ENCODE data around the gene KHK. TPM values are rescaled to one million over a fixed set of nuclear protein-coding genes. Genes with fewer than 3 reads are reported as not detected.

Gene KHK
- total and polyA plus RNA-seq, 2 of the 8 experiments (the other 6 are each of a cell fraction or from before 2014, with no cell fraction given) = 11.0 to 17.7 TPM

DNA sequence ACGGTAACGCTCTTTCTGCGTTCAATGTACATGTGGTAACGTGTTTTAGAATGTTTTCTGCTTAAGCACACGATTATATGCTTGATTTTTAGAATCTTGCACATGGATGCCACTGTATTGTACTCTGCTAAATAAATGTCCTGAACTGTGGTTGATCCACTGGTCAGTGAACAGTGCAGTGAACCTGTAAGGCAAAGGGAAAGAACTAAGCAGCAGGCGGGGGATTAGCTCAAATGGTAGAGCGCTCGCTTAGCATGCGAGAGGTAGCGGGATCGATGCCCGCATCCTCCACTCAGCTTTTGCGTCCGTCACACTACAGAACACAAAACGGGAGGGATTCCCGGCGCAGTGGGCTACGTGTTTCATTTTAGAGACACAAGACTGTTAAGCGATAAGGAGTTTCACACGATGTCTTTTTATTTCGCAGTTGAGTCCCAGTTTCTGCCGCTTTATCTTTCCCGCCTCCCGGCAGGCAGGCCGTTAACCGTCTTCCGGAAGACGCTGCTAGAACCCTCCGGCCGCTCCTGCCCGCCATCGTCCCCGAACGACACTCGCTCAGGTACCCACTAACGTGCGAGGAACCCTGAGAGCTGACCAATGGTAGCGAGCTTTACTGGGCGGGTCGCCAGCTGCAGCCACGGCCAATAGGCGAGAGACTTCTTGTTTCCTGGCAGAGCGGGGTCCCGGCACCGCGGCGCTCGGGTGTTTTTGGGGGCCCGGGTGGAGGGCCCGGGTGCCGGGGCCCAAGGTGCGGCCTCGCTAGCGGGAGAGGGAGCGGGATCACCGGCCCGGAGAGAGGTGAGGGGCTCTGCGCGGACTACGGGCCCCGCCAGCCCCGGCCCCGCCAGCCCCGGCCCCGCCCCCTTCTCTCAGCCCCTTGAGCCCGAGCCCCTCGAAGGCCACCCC lies 35.3 kb upstream of the KHK start, which contains the start of gene AGBL5:
Gene AGBL5 (plus strand): TSS at position 673 of the 906 bp plus-strand sequence. CDS start 1,291 bp downstream, outside the sequence.
- peak within 1 kb of the TSS; percentile 72 to 97 for H3K4me2 ChIP-seq (ENCODE audit: insufficient read depth in 1 of 2, low read depth in 2 of 2, low read length in 2 of 2)
- H3K9ac ChIP-seq (replicated peaks in 1 of 4; ENCODE audit: extremely low read depth in 1 of 4, low read depth in 3 of 4, low read length in 3 of 4) = peak within 1 kb of the TSS; percentile 60 to 73 (median 64)
- no peaks in the 10 kb centered on the region for H3K9me3 ChIP-seq (ENCODE audit: insufficient read depth in 2 of 2, low read depth in 1 of 2, low read length in 1 of 2)
- ChIA-PET POLR2A (ENCODE audit: partially characterized antibody) (interaction anchor here (0.9 to 19.3 kb wide), 20 partner anchors 13 to 306 kb away, joined by 3 to 441 read pairs (median 4); partner anchors contain the start of genes EMILIN1, OST4 and TMEM214), CTCF (ENCODE audit: partially characterized antibody) (interaction anchor here (0.7 to 18.3 kb wide), 14 partner anchors 13 to 205 kb away, joined by 3 to 160 read pairs (median 4); partner anchors contain the start of genes EMILIN1, KHK and OST4)
- peaks cover 13% of the 10 kb centered on the region for H3K23me2 ChIP-seq (ENCODE audit: low read depth, low read length)
- H3K14ac ChIP-seq (ENCODE audit: insufficient read length) = no peak within 1 kb of the TSS
- H2BK20ac ChIP-seq (ENCODE audit: low read length) = no peak within 1 kb of the TSS
- H3K27ac ChIP-seq (ENCODE audit: low read depth, low read length) = peak within 1 kb of the TSS; percentile 77
- peak within 1 kb of the TSS; percentile 73; the same call in 1 of the 2 replicates for H2AFZ ChIP-seq (ENCODE audit: low read length)
- H4K91ac ChIP-seq (replicated peaks; ENCODE audit: insufficient read length, low read length) = peak within 1 kb of the TSS; percentile 76
- no peak within 1 kb of the TSS for H3K23ac ChIP-seq (ENCODE audit: insufficient read length)
- H3K79me1 ChIP-seq (ENCODE audit: low read depth, low read length) = no peaks in the 10 kb centered on the region
- peak within 1 kb of the TSS; percentile 70 for H4K5ac ChIP-seq (ENCODE audit: insufficient read length, low read depth, low read length)
- H3K79me2 ChIP-seq (ENCODE audit: control insufficient read depth in 1 of 2, insufficient read depth in 2 of 2, low read length in 2 of 2) = no peaks in the 10 kb centered on the region
- peak within 1 kb of the TSS; percentile 75 for H4K8ac ChIP-seq (ENCODE audit: extremely low read depth, insufficient read depth, low read length)
- H3K4ac ChIP-seq (replicated peaks; ENCODE audit: insufficient read length, low read depth, low read length) = peak within 1 kb of the TSS; percentile 45
- no peaks in the 10 kb centered on the region; a peak in 4 of 7 replicates for H3K4me1 ChIP-seq (replicated peaks in 1 of 4; ENCODE audit: control insufficient read depth in 3 of 4, insufficient read depth in 4 of 4, low read length in 3 of 4)
- peak; percentile 68 for FAIRE-seq
- no peak within 1 kb of the TSS; the same call in 1 of the 2 replicates for H3K18ac ChIP-seq (ENCODE audit: extremely low read depth, low read length)
- peak within 1 kb of the TSS; percentile 78 for H3K56ac ChIP-seq (replicated peaks; ENCODE audit: insufficient read length, low read depth, low read length)
- H3K27me3 ChIP-seq (replicated peaks in 1 of 4; ENCODE audit: control insufficient read depth in 3 of 4, extremely low read depth in 1 of 4, insufficient read depth in 3 of 4, low read length in 3 of 4) = no peaks in the 10 kb centered on the region
- no peak within 1 kb of the TSS for H2BK15ac ChIP-seq (ENCODE audit: low read length)
- peak; percentile 84 to 98 for DNase-seq (ENCODE audit: low read depth in 1 of 2, low spot score in 2 of 2)
- peak within 1 kb of the TSS; percentile 80 to 88 (median 87) for H3K4me3 ChIP-seq (ENCODE audit: extremely low read depth in 1 of 4, insufficient read depth in 2 of 4, low read depth in 3 of 4, low read length in 4 of 4)
- H2BK5ac ChIP-seq (ENCODE audit: low read depth, low read length) = peak within 1 kb of the TSS; percentile 63; the same call in 1 of the 2 replicates
- H4K20me1 ChIP-seq (replicated peaks in 1 of 2; ENCODE audit: control insufficient read depth in 1 of 2, insufficient read depth in 2 of 2, low read length in 2 of 2) = peaks cover 0 to 2% of the 10 kb centered on the region in 2 experiments
- WGBS, 2 experiments (ENCODE audit: extremely low coverage in 1 of 2, insufficient coverage in 1 of 2, insufficient read length in 1 of 2, insufficient replicate concordance in 2 of 2, low coverage in 1 of 2, low lambda C conversion rate in 2 of 2, missing lambda C conversion rate in 1 of 2) = 1% methylated on average over 64 of the region's 67 CpGs; no CpG with 5 or more reads in 1 of the 2 experiments
- H2BK12ac ChIP-seq (ENCODE audit: low read depth, low read length) = 0 out of 2 replicates have a peak within 1 kb of the TSS, but pooled peaks have one; percentile 27
- H2AK5ac ChIP-seq (ENCODE audit: low read depth, low read length) = no peak within 1 kb of the TSS
- H3K36me3 ChIP-seq (ENCODE audit: control insufficient read depth in 2 of 4, insufficient read depth in 4 of 4, low read length in 3 of 4) = peaks cover 11 to 27% (median 19%) of the 10 kb centered on the region in 4 experiments
- no peak within 1 kb of the TSS for H2BK120ac ChIP-seq (replicated peaks; ENCODE audit: low read depth, low read length)
- TF ChIP-seq, protein P1, sequence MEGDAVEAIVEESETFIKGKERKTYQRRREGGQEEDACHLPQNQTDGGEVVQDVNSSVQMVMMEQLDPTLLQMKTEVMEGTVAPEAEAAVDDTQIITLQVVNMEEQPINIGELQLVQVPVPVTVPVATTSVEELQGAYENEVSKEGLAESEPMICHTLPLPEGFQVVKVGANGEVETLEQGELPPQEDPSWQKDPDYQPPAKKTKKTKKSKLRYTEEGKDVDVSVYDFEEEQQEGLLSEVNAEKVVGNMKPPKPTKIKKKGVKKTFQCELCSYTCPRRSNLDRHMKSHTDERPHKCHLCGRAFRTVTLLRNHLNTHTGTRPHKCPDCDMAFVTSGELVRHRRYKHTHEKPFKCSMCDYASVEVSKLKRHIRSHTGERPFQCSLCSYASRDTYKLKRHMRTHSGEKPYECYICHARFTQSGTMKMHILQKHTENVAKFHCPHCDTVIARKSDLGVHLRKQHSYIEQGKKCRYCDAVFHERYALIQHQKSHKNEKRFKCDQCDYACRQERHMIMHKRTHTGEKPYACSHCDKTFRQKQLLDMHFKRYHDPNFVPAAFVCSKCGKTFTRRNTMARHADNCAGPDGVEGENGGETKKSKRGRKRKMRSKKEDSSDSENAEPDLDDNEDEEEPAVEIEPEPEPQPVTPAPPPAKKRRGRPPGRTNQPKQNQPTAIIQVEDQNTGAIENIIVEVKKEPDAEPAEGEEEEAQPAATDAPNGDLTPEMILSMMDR (IDR thresholded peaks at IDR 0.05; ENCODE audit: control extremely low read depth in 1 of 3, insufficient read depth in 1 of 3, low read depth in 1 of 3, low read length in 3 of 3) = no peak
- peak; percentile 93 for TF ChIP-seq BACH1 (IDR thresholded peaks at IDR 0.05; ENCODE audit: low read length)
- no peak for TF ChIP-seq YY1 (IDR thresholded peaks at IDR 0.05; ENCODE audit: low read depth, low read length)
- TF ChIP-seq TBP (IDR thresholded peaks at IDR 0.05; ENCODE audit: low read depth, low read length) = peak; percentile 98
- peak; percentile 68 for TF ChIP-seq KDM4A (IDR thresholded peaks at IDR 0.05; ENCODE audit: low read depth, low read length, severe bottlenecking)
- no peak for TF ChIP-seq CBX5 (IDR thresholded peaks at IDR 0.05; ENCODE audit: low read depth, low read length)
- 0 out of 2 replicates have a peak, but pooled peaks have one; percentile 3 for TF ChIP-seq POU5F1 (IDR thresholded peaks at IDR 0.05; ENCODE audit: low read depth, low read length)
- no peak for TF ChIP-seq SIRT6 (IDR thresholded peaks at IDR 0.05; ENCODE audit: low read length)
